Stimulated activated CD4-positive, alpha-beta T cell treated with anti-CD3 and anti-CD28 coated beads, Interleukin-15, amount 100 ng/mL, for 24 hours (primary cell): ENCODE data around the gene CHMP3.
"Not testable (repeated sequence)": the region's sequence is repeated elsewhere in the genome, so short reads cannot be mapped to it uniquely, and the experiment has no call there.

Experiments used
- DNase-seq: peaks from one replicate; pipeline ENCODE4 v3.0.0-alpha.2; 2020

CHMP3 gene

GRCh38 chr2:86500325-86501083 is 62.7 kb downstream of the CHMP3 start:
- peak; percentile 4 for DNase-seq

GRCh38 chr2:86499326-86499725 is 63.9 kb downstream of the CHMP3 start:
- no peak for DNase-seq

- DNase-seq = no peak
Observed at GRCh38 chr2:86498468-86499260, 64.6 kb downstream of the CHMP3 start.

- not testable (repeated sequence) for DNase-seq
Observed at GRCh38 chr2:86496391-86496790, 66.9 kb downstream of the CHMP3 start.

GRCh38 chr2:86492048-86492453 is 71.2 kb downstream of the CHMP3 start:
- DNase-seq = no peak

GRCh38 chr2:86491088-86491487 is 72.2 kb downstream of the CHMP3 start:
- DNase-seq = no peak

GRCh38 chr2:86490245-86490644 is 73.0 kb downstream of the CHMP3 start:
- DNase-seq = no peak

GRCh38 chr2:86489542-86489941 is 73.7 kb downstream of the CHMP3 start:
- DNase-seq = no peak

- DNase-seq = no peak
Observed at GRCh38 chr2:86488561-86489250, 74.5 kb downstream of the CHMP3 start.

- no peak for DNase-seq
Observed at GRCh38 chr2:86487062-86487461, 76.2 kb downstream of the CHMP3 start.

- no peak for DNase-seq
Observed at GRCh38 chr2:86485802-86486201, 77.4 kb downstream of the CHMP3 start.

- peak; percentile 19 for DNase-seq
Observed at GRCh38 chr2:86485103-86485502, 78.1 kb downstream of the CHMP3 start.

- DNase-seq = no peak
Observed at GRCh38 chr2:86484385-86484784, 78.9 kb downstream of the CHMP3 start.

GRCh38 chr2:86482034-86482433 is 81.2 kb downstream of the CHMP3 start:
- DNase-seq = peak; percentile 15

- no peak for DNase-seq
Observed at GRCh38 chr2:86480105-86480504, 83.1 kb downstream of the CHMP3 start.

GRCh38 chr2:86477349-86477748 is 85.9 kb downstream of the CHMP3 start:
- no peak for DNase-seq

- DNase-seq = no peak
Observed at GRCh38 chr2:86476918-86477317, 86.3 kb downstream of the CHMP3 start.

GRCh38 chr2:86476092-86476491 is 87.2 kb downstream of the CHMP3 start:
- DNase-seq = no peak

GRCh38 chr2:86471637-86472036 is 91.6 kb downstream of the CHMP3 start:
- no peak for DNase-seq

GRCh38 chr2:86470890-86471289 is 92.4 kb downstream of the CHMP3 start:
- DNase-seq = no peak

- peak; percentile 20 for DNase-seq
Observed at GRCh38 chr2:86468162-86469033, 94.8 kb downstream of the CHMP3 start.

- no peak for DNase-seq
Observed at GRCh38 chr2:86466306-86466705, 96.9 kb downstream of the CHMP3 start.

- DNase-seq = no peak
Observed at GRCh38 chr2:86464652-86465051, 98.6 kb downstream of the CHMP3 start.
